ENCODE measurements around the gene MROH7. TPM values are rescaled to one million over a fixed set of nuclear protein-coding genes. Genes with fewer than 3 reads are reported as not detected.

The MROH7 gene
- total RNA-seq, 1 experiment from 2014 or later = 0.13 TPM

- CTCF ChIA-PET = no interaction called here
- Mint-ChIP-seq H3K27me3 (ENCODE audit: low read depth) (peaks cover 20% of the 10 kb centered on the region), H3K27ac (no peak overlapping the region), H3K4me3 (no peak overlapping the region), H3K36me3 (no peaks in the 10 kb centered on the region), H3K9me3 (no peaks in the 10 kb centered on the region), H3K4me1 (no peaks in the 10 kb centered on the region)
- POLR2A ChIA-PET = no interaction called here
- DNase-seq (ENCODE audit: low spot score) = no peak
- ATAC-seq = no peak
- TF ChIP-seq ZNF671 (CRISPR knock-in tag; IDR thresholded peaks at IDR 0.05) = no peak
- no peak for TF ChIP-seq NR2C2 (CRISPR knock-in tag; IDR thresholded peaks at IDR 0.05)
- no peak for TF ChIP-seq ZNF219 (CRISPR knock-in tag; IDR thresholded peaks at IDR 0.05; ENCODE audit: borderline replicate concordance)
- no peak for TF ChIP-seq ZNF138 (CRISPR knock-in tag; conservative IDR thresholded peaks at IDR 0.05)
- no peak for TF ChIP-seq PRDM15 (CRISPR knock-in tag; IDR thresholded peaks at IDR 0.05)
- no peak for TF ChIP-seq ATF6 (CRISPR knock-in tag; IDR thresholded peaks at IDR 0.05)
- TF ChIP-seq STAT6 (CRISPR knock-in tag; conservative IDR thresholded peaks at IDR 0.05; ENCODE audit: low read depth) = no peak
- TF ChIP-seq E2F1 (CRISPR knock-in tag; IDR thresholded peaks at IDR 0.05) = no peak
- no peak for TF ChIP-seq CDX4 (CRISPR knock-in tag; IDR thresholded peaks at IDR 0.05; ENCODE audit: borderline replicate concordance)
- no peak for TF ChIP-seq E2F4 (CRISPR knock-in tag; IDR thresholded peaks at IDR 0.05; ENCODE audit: borderline replicate concordance, low read depth)
- no peak for TF ChIP-seq GRHL2 (CRISPR knock-in tag; IDR thresholded peaks at IDR 0.05; ENCODE audit: insufficient replicate concordance, severe bottlenecking)
These were observed 68.1 kb downstream of the MROH7 start for GRCh38 chr1:54709547-54710292.

- Mint-ChIP-seq H3K4me3 (no peak overlapping the region), H3K9me3 (no peaks in the 10 kb centered on the region), H3K27ac (no peak overlapping the region), H3K27me3 (ENCODE audit: low read depth) (peaks cover 27% of the 10 kb centered on the region), H3K4me1 (peaks cover 5% of the 10 kb centered on the region), H3K36me3 (no peaks in the 10 kb centered on the region)
- CTCF ChIA-PET = no interaction called here
- DNase-seq (ENCODE audit: low spot score) (no peak), ATAC-seq (no peak)
- POLR2A ChIA-PET = no interaction called here
- TF ChIP-seq FOXK1 (CRISPR knock-in tag; IDR thresholded peaks at IDR 0.05) = no peak
- no peak for TF ChIP-seq IRF2 (CRISPR knock-in tag; IDR thresholded peaks at IDR 0.05; ENCODE audit: borderline replicate concordance, low read depth)
- TF ChIP-seq ZNF671 (CRISPR knock-in tag; IDR thresholded peaks at IDR 0.05) = no peak
- no peak for TF ChIP-seq ATF2 (CRISPR knock-in tag; IDR thresholded peaks at IDR 0.05; ENCODE audit: borderline replicate concordance, low read depth)
- TF ChIP-seq AFF4 (CRISPR knock-in tag; IDR thresholded peaks at IDR 0.05; ENCODE audit: borderline replicate concordance) = no peak
These were observed 68.8 kb downstream of the MROH7 start for GRCh38 chr1:54710434-54710833.

All from WTC11 (cell line).